Measurements from ENCODE around the gene SERGEF. TPM values are rescaled to one million over a fixed set of nuclear protein-coding genes. Genes with fewer than 3 reads are reported as not detected.

Gene SERGEF
- total RNA-seq, 1 donor from 2014 or later: 20.5 TPM

GRCh38 chr11:17771841-17772401 lies 240.9 kb downstream of the SERGEF start:
- DNase-seq (ENCODE audit: low spot score): no peak

- no peak for DNase-seq (ENCODE audit: low spot score)
These were observed 241.4 kb downstream of the SERGEF start for GRCh38 chr11:17771415-17771814.

- DNase-seq (ENCODE audit: low spot score): no peak
These were observed 241.9 kb downstream of the SERGEF start for GRCh38 chr11:17770917-17771316.

GRCh38 chr11:17770048-17770652 lies 242.7 kb downstream of the SERGEF start:
- no peak for DNase-seq (ENCODE audit: low spot score)

- DNase-seq (ENCODE audit: low spot score): no peak
These were observed 243.6 kb downstream of the SERGEF start for GRCh38 chr11:17769218-17769617.

GRCh38 chr11:17768547-17768946 lies 244.3 kb downstream of the SERGEF start:
- no peak for DNase-seq (ENCODE audit: low spot score)

- no peak for DNase-seq (ENCODE audit: low spot score)
These were observed 244.9 kb downstream of the SERGEF start for GRCh38 chr11:17767914-17768313.

- DNase-seq (ENCODE audit: low spot score): no peak
These were observed 245.5 kb downstream of the SERGEF start for GRCh38 chr11:17767301-17767885.

- DNase-seq (ENCODE audit: low spot score): no peak
These were observed 246.3 kb downstream of the SERGEF start for GRCh38 chr11:17766590-17766989.

- DNase-seq (ENCODE audit: low spot score): no peak
These were observed 246.8 kb downstream of the SERGEF start for GRCh38 chr11:17766073-17766359.

- no peak for DNase-seq (ENCODE audit: low spot score)
These were observed 247.3 kb downstream of the SERGEF start for GRCh38 chr11:17765356-17766072.

- no peak for DNase-seq (ENCODE audit: low spot score)
These were observed 248.2 kb downstream of the SERGEF start for GRCh38 chr11:17764446-17765218.

- no peak for DNase-seq (ENCODE audit: low spot score)
These were observed 249.1 kb downstream of the SERGEF start for GRCh38 chr11:17763703-17764102.

GRCh38 chr11:17763244-17763643 lies 249.6 kb downstream of the SERGEF start:
- DNase-seq (ENCODE audit: low spot score): no peak

- no peak for DNase-seq (ENCODE audit: low spot score)
These were observed 250.4 kb downstream of the SERGEF start for GRCh38 chr11:17762309-17762974.

- no peak for DNase-seq (ENCODE audit: low spot score)
These were observed 252.5 kb downstream of the SERGEF start for GRCh38 chr11:17760102-17761029.

GRCh38 chr11:17755891-17756290 lies 257.0 kb downstream of the SERGEF start:
- DNase-seq (ENCODE audit: low spot score): no peak

- no peak for DNase-seq (ENCODE audit: low spot score)
These were observed 259.2 kb downstream of the SERGEF start for GRCh38 chr11:17753641-17754040.

- no peak for DNase-seq (ENCODE audit: low spot score)
These were observed 259.7 kb downstream of the SERGEF start for GRCh38 chr11:17753153-17753552.

- DNase-seq (ENCODE audit: low spot score): no peak
These were observed 260.7 kb downstream of the SERGEF start for GRCh38 chr11:17752144-17752543.

GRCh38 chr11:17751558-17751957 lies 261.3 kb downstream of the SERGEF start:
- DNase-seq (ENCODE audit: low spot score): no peak

Measured in umbilical cord (tissue), 2 donors.